NCI-H2081 treated with DMSO at 0.1 percent for 48 hours (cell line): ENCODE data around the gene KANSL1.

Source experiments
- DNase-seq: peaks from one replicate; lab custom pipeline; 2025; lab: John Stamatoyannopoulos, UW

Gene KANSL1

DNA sequence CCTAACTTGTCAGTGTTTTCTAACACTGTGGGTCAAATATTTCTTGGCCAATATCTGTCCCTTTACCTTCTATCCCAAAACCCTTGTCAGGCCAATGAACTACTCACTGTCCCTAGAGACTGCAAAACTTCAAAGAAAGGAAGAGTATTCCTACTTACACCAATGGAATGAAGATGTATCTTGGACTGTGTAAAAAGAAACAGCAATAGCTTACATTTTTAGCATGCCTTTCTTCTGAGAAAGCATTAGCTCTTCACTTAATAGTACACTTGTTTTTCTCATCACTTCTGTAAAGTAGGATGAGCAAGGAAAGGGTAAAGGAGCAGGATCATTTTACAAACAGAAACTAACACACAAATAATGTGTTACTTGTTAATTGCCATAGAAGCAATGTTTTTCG, 120.2 kb downstream of the KANSL1 start:
- DNase-seq: no peak

- DNase-seq: no peak
These were observed 121.4 kb downstream of the KANSL1 start for GRCh38 chr17:46071796-46072195.

DNA sequence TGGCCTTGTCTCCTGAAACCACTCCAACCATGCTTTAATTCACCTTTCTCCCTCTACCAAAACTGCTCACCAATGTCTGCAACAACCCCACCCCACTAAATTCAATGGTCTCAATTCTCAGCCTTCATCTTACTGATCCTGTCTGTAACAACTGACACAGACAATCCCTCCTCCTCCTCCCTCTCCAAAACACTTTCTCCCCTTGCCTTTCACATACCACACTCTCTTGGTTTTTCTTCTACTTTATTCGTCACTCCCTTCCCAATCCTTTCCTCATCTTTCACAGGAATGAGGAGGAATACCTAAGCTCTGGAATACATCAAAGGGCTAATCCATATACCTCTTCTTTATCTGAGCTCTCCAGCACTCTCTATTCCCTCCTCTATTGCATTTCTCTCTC, 128.8 kb downstream of the KANSL1 start:
- no peak for DNase-seq

DNA sequence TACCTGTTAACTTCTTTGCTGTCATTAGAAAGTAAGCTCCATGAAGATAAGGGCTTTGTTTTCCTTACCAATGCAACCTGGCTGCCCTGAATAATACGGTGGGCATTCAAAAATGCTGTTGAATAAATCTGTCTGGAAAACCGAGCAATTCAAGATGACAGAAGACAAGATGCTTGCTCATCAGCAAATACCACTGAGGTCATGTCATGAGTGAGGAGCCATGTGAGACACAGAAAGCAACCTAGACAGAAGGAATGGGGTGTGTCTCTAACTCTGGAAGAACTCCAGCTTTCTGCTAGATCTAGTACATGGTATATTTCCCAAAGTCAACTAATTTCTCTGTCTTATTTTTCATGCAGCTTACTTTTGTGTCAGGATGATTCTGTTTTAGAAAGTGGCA, 130.0 kb downstream of the KANSL1 start:
- DNase-seq: no peak

GRCh38 chr17:46061435-46061834, 131.8 kb downstream of the KANSL1 start:
- DNase-seq: no peak

DNA sequence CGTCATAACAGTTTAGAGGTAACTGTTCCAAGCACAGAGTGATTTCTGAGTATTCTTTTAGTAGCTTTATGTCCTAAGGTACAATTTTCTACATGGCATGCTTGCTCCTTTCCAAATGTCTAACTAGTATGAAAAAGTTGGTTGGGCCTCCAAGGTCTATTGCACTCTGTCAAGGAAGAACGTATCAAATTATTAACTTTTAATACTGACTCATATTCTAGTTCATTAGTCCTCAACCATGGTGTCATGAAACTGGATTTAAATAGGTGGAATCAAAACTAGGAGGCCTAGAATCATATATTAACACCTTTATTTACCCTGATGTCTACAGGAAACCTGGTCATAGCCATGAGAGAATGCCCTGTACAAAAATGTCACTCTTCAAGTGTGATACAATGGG, 132.8 kb downstream of the KANSL1 start:
- DNase-seq: no peak

- no peak for DNase-seq
These were observed 133.7 kb downstream of the KANSL1 start for GRCh38 chr17:46059486-46059885.

DNA sequence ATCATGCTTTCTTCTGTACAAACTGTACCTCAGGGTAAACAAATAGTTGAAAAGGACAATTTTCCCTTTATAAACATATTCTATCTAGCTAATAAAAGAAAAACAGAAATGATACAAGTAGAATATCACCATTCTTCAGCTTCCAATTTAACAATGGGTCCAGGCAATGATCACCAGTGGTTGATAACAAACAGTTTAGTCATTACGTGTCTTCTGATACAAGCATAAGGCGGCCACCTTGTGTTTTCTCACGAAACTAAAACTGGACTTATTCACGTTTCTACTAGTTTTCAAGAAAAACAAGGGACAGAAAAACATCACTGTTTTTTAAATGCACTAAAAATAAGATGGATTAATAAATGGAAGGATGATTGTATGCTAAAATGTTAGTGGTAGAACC, 135.9 kb downstream of the KANSL1 start:
- no peak for DNase-seq

DNA sequence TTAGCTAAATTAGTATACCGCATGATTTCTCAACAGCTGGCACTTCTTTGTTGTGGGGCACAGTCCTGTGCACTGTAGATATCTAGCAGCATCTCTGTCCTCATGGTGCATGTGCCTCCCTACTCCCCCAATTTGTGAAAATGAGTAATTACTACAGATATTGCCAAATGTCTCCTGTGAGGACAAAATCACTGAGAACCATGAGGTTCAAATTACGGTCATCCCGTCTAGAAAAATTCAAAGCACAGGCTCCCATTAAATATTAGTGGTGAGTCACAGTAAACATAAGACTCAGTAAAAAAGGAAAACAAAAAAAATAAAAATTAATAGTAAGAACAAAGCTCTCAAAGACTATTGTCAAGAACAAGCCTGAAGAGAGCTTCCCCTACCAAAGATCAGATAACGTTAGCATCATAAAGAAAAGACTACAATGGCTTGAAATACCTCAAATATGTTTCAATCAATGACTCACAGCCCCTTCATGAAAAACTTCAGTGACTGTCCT, 136.4 kb downstream of the KANSL1 start:
- no peak for DNase-seq

- DNase-seq: no peak
These were observed 139.2 kb downstream of the KANSL1 start for GRCh38 chr17:46053911-46054534.

DNA sequence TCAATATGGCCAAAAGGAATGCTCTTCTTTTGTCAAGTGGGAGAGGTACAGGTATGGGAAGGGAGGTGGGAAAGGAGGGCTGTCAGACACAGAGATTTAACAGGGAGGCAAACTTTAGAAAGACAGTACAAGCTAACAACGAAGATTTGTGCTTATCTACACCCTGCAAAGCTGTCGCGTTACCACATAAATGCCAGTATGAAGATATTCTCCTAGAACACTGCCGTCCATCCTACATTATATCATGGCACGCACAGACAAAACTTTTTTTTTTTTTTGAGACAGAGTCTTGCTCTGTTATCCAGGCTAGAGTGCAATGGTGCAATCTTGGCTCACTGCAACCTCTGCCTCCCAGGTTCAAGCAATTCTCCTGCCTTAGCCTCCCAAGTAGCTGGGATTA, 143.6 kb downstream of the KANSL1 start:
- no peak for DNase-seq

DNA sequence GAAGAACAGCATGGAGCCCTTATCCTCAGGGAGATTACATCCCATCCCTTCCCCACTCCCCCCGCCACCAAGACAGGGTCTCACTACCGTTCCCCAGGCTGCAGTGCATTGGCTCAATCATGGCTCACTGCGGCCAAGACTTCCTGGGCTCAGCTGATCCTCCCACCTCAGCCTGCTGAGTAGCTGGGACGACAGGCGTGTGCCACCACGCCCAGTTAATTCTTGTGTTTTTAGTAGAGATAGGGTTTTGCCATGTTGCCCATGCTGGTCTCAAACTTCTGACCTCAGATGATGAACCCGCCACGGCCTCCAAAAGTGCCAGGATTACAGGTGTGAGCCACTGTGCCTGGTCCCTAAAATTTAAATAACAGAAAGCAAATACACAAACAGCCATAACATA, 145.4 kb downstream of the KANSL1 start:
- no peak for DNase-seq

DNA sequence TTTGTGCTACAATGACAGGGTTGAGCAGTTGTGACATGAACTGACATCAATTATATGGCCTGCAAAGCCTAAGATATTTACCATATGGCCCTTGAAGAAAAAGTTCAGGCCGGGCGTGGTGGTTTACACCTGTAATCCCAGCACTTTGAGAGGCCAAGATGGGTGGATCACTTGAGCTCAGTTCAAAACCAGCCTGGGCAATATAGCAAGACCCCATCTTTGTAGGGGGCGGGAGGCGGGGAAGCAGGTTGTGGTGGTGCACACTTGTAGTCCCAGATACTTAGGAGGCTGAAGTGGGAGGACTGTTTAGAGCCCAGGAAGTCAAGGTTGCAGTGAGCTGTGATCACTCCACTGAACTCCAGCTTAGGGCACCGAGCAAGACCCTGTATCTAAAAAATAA, 145.8 kb downstream of the KANSL1 start:
- no peak for DNase-seq

DNA sequence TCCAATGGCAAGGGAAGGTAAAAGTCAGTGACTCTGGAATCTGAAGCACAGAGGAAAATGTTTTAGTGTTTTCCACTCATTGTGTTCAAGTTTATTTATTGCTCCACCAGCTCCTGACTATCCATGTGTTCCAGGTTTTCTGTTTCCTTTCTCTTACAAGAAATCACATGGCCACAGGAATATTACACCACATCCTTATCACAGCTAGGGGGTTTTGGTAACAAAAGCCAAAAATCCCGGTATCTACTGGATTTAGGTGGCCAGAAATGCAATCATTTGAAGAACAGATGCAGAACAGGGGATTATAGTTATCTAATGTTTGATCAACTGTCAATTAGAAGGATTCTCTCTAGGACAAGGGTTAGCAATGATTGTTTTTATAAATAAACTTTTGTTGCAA, 146.3 kb downstream of the KANSL1 start:
- no peak for DNase-seq

DNA sequence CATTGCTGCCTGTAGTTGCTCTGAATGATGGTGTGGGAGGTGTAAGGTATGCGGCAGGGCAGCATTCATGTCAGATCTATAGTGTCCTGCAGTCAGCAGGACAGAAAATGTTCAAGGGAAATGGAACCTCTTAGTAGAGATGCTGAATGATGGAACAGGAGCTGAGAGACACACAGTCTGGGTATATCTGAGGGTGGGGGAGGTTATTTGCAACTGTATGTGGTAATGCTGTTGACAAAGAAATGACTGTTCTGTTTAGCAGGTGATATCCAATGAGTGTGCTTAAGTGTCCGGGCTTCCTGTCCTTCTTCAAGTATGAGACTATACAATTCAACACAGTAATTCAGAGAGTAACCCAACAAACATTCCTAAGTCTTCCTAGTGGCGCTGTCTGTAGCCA, 147.6 kb downstream of the KANSL1 start:
- no peak for DNase-seq

DNA sequence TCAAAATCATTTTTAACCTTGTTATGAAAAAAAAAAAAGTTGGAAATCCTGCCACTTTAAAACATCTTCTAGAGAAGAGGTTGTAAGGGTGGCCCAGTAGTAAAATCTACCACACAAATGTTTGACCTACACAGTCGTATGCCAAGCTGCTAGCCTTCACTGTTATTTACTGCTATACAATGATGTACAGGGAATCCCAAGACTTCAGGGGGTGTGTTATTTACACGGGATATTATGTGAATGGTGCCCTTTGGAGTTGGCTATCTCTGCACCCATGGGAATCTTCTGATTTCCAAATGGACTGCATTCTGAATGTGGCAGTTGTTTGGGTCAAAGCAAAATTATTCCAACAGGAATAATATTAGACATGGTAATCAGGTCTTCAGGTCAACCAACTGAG, 148.2 kb downstream of the KANSL1 start:
- no peak for DNase-seq

GRCh38 chr17:46044286-46044928, 148.8 kb downstream of the KANSL1 start:
- DNase-seq: peak; percentile 54

- no peak for DNase-seq
These were observed 149.6 kb downstream of the KANSL1 start for GRCh38 chr17:46043606-46044005.

DNA sequence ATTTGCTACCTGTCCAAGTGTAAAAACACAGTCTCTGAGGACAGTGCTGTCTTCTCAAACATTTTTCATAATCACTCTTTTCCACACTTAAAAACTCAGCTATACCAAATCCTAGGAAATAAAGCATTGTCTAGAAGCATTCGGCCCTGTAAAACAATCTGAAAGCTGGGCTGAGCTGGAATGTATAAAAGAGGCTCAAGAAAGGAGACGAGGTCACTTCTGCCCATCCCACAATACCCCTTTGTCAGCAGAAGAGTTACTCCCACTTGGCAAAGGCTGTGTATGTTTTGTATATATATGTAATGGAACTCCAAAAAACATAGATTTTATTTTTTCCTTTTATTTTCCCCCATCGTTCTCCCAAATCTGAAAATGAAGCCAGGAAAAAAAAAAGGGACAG, 150.3 kb downstream of the KANSL1 start:
- no peak for DNase-seq

GRCh38 chr17:46042246-46042645, 151.0 kb downstream of the KANSL1 start:
- no peak for DNase-seq

GRCh38 chr17:46039592-46040186, 153.5 kb downstream of the KANSL1 start:
- DNase-seq: no peak

- no peak for DNase-seq
These were observed 154.3 kb downstream of the KANSL1 start for GRCh38 chr17:46038937-46039336.

- no peak for DNase-seq
These were observed 154.8 kb downstream of the KANSL1 start for GRCh38 chr17:46038414-46038813.
